SK-N-SH treated with all-trans-retinoic acid at 6 μM for 48 hours (cell line): ENCODE data around the gene OR2V1.

Source experiments
- ATAC-seq: fragments of 200-7000 bp; cut with Tn5 transposase; 3 replicates; pipeline ENCODE4 v1.9.1; 2020; ENCODE audit warnings: mild to moderate bottlenecking, moderate library complexity
- ARNTL ChIP-seq: fragments of 450-650 bp; formaldehyde crosslinking; IDR thresholded peaks from 2 replicates; pipeline ENCODE4 v1.5.0; 2020; ENCODE audit warnings: low read depth, mild to moderate bottlenecking, moderate library complexity, borderline replicate concordance
- BACH2 ChIP-seq: fragments of 250-450 bp; sonication (Bioruptor Pico); IDR thresholded peaks from 2 replicates; pipeline ENCODE4 v1.9.0; 2021; ENCODE audit warnings: mild to moderate bottlenecking, borderline replicate concordance
- CSDC2 ChIP-seq: fragments of 250-450 bp; sonication (Bioruptor Pico); IDR thresholded peaks from 2 replicates; pipeline ENCODE4 v1.5.0; 2020; ENCODE audit warnings: mild to moderate bottlenecking, moderate library complexity
- ESRRG ChIP-seq: fragments of 250-450 bp; sonication (Bioruptor Pico); IDR thresholded peaks from 2 replicates; pipeline ENCODE4 v1.6.1; 2021; ENCODE audit warnings: mild to moderate bottlenecking
- GLIS3 ChIP-seq: fragments of 250-450 bp; sonication (Bioruptor Pico); IDR thresholded peaks from 2 replicates; pipeline ENCODE4 v1.5.0; 2020; ENCODE audit warnings: mild to moderate bottlenecking, moderate library complexity
- OSR1 ChIP-seq: fragments of 250-450 bp; sonication (Bioruptor Pico); IDR thresholded peaks from 2 replicates; pipeline ENCODE4 v1.8.0; 2022; ENCODE audit warnings: moderate library complexity, mild to moderate bottlenecking, inconsistent platforms
- PATZ1 ChIP-seq: fragments of 250-450 bp; sonication (Bioruptor Pico); IDR thresholded peaks from 2 replicates; pipeline ENCODE4 v1.8.0; 2020; ENCODE audit warnings: mild to moderate bottlenecking, moderate library complexity, borderline replicate concordance
- PPARA ChIP-seq: fragments of 250-450 bp; sonication (Bioruptor Pico); IDR thresholded peaks from 2 replicates; pipeline ENCODE4 v1.5.0; 2020; ENCODE audit warnings: mild to moderate bottlenecking, borderline replicate concordance
- RARB ChIP-seq: fragments of 250-450 bp; sonication (Bioruptor Pico); IDR thresholded peaks from 2 replicates; pipeline ENCODE4 v1.8.0; 2021; ENCODE audit warnings: mild to moderate bottlenecking, moderate library complexity
- SNAI2 ChIP-seq: fragments of 250-450 bp; sonication (Bioruptor Pico); IDR thresholded peaks from 2 replicates; pipeline ENCODE4 v1.5.0; 2020; ENCODE audit warnings: mild to moderate bottlenecking, moderate library complexity
- TCF4 ChIP-seq: fragments of 250-450 bp; sonication (Bioruptor Pico); IDR thresholded peaks from 2 replicates; pipeline ENCODE4 v1.8.0; 2021; ENCODE audit warnings: mild to moderate bottlenecking, moderate library complexity, borderline replicate concordance
- TOX ChIP-seq: fragments of 250-450 bp; sonication (Bioruptor Pico); IDR thresholded peaks from 2 replicates; pipeline ENCODE4 v1.8.0; 2021; ENCODE audit warnings: mild to moderate bottlenecking, moderate library complexity, borderline replicate concordance
- TSHZ2 ChIP-seq: fragments of 250-450 bp; sonication (Bioruptor Pico); IDR thresholded peaks from 2 replicates; pipeline ENCODE4 v1.5.0; 2020; ENCODE audit warnings: mild to moderate bottlenecking, moderate library complexity
- ZC3H10 ChIP-seq: fragments of 250-450 bp; sonication (Bioruptor Pico); IDR thresholded peaks from 2 replicates; pipeline ENCODE4 v1.5.1; 2021; ENCODE audit warnings: mild to moderate bottlenecking, moderate library complexity
- ZFP3 ChIP-seq: fragments of 250-450 bp; sonication (Bioruptor Pico); IDR thresholded peaks from 2 replicates; pipeline ENCODE4 v1.5.0; 2020; ENCODE audit warnings: mild to moderate bottlenecking, moderate library complexity
- ZFP30 ChIP-seq: fragments of 450-650 bp; formaldehyde crosslinking; IDR thresholded peaks from 2 replicates; pipeline ENCODE4 v1.5.0; 2022; ENCODE audit warnings: mild to moderate bottlenecking, moderate library complexity
- ZNF565 ChIP-seq: fragments of 450-650 bp; formaldehyde crosslinking; conservative IDR thresholded peaks from 2 replicates; pipeline ENCODE4 v1.5.0; 2020; ENCODE audit warnings: low read depth, mild to moderate bottlenecking, moderate library complexity
- ZNF70 ChIP-seq: fragments of 450-650 bp; formaldehyde crosslinking; IDR thresholded peaks from 2 replicates; pipeline ENCODE4 v1.5.0; 2020; ENCODE audit warnings: mild to moderate bottlenecking, moderate library complexity
- ZNF8 ChIP-seq: fragments of 450-650 bp; formaldehyde crosslinking; IDR thresholded peaks from 2 replicates; pipeline ENCODE4 v1.5.0; 2020; ENCODE audit warnings: mild to moderate bottlenecking, moderate library complexity
- TF ChIP-seq, protein P1 (sequence below): fragments of 250-450 bp; sonication (Bioruptor Pico); IDR thresholded peaks from 2 replicates; pipeline ENCODE4 v1.5.1; 2020; ENCODE audit warnings: low read depth, mild to moderate bottlenecking, moderate library complexity
- TF ChIP-seq, protein P2 (sequence below): fragments of 250-450 bp; sonication (Bioruptor Pico); IDR thresholded peaks from 2 replicates; pipeline ENCODE4 v1.8.0; 2021; ENCODE audit warnings: low read depth, mild to moderate bottlenecking, moderate library complexity, borderline replicate concordance

OR2V1 gene

DNA sequence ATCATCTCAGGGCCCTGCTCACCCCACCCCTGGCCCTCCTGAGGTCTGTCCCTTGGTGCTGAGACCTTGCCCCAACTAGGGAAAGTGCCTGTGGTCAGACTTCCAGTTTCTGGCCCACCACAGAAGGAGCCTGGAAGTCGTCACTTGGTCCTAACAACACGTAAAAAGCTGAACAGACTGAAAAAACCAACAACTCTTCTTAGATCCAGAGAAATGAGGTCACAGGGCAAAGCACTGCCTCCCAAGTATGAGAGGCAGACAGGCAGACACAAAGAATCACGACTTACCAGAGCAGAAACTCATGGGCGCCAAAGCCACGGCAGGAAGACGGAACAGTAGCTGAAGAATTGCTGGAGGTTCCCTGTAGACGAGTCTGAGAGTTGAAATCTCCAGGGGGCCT, 38.5 kb downstream of the OR2V1 start:
- no peak for ATAC-seq
- no peak for TF ChIP-seq ZNF70
- no peak for TF ChIP-seq OSR1 (CRISPR knock-in tag)
- no peak for TF ChIP-seq ARNTL
- TF ChIP-seq, protein P1, sequence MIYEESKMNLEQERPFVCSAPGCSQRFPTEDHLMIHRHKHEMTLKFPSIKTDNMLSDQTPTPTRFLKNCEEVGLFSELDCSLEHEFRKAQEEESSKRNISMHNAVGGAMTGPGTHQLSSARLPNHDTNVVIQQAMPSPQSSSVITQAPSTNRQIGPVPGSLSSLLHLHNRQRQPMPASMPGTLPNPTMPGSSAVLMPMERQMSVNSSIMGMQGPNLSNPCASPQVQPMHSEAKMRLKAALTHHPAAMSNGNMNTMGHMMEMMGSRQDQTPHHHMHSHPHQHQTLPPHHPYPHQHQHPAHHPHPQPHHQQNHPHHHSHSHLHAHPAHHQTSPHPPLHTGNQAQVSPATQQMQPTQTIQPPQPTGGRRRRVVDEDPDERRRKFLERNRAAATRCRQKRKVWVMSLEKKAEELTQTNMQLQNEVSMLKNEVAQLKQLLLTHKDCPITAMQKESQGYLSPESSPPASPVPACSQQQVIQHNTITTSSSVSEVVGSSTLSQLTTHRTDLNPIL (CRISPR knock-in tag): no peak
- no peak for TF ChIP-seq TOX (CRISPR knock-in tag)
- TF ChIP-seq RARB: no peak
- TF ChIP-seq ZFP3 (CRISPR knock-in tag): no peak
- no peak for TF ChIP-seq PPARA
- TF ChIP-seq CSDC2: no peak
- TF ChIP-seq ZNF565 (CRISPR knock-in tag): no peak

GRCh38 chr5:181088289-181088688, 42.7 kb downstream of the OR2V1 start:
- peak; percentile 65 for ATAC-seq
- no peak for TF ChIP-seq GLIS3 (CRISPR knock-in tag)
- TF ChIP-seq, protein P2, sequence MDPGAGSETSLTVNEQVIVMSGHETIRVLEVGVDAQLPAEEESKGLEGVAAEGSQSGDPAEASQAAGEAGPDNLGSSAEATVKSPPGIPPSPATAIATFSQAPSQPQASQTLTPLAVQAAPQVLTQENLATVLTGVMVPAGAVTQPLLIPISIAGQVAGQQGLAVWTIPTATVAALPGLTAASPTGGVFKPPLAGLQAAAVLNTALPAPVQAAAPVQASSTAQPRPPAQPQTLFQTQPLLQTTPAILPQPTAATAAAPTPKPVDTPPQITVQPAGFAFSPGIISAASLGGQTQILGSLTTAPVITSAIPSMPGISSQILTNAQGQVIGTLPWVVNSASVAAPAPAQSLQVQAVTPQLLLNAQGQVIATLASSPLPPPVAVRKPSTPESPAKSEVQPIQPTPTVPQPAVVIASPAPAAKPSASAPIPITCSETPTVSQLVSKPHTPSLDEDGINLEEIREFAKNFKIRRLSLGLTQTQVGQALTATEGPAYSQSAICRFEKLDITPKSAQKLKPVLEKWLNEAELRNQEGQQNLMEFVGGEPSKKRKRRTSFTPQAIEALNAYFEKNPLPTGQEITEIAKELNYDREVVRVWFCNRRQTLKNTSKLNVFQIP (CRISPR knock-in tag): no peak

DNA sequence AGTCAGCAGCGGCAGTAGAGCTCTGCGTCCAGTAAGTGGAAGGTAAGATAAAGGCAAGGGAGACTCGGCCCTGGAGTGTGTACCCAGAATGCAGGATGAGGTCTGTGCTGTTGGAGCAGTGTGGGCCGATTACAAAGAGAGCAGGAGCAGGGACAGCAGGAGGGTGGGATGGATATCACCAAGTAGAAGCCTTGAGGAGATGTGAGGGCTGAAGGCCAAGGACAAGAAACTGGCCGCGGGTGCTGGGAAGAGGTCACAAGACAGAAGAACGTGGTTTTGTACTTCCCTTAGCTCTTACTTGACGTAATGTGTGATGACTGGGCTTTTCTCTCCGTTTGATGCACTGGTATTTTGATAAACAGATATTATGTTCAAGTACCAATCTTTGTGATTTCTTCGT, 43.7 kb downstream of the OR2V1 start:
- ATAC-seq: no peak
- no peak for TF ChIP-seq PATZ1 (CRISPR knock-in tag)
- TF ChIP-seq ZNF8: no peak
- TF ChIP-seq ZNF70: no peak
- TF ChIP-seq ESRRG (CRISPR knock-in tag): no peak
- TF ChIP-seq CSDC2: no peak
- TF ChIP-seq, protein P2 (CRISPR knock-in tag): no peak
- no peak for TF ChIP-seq TCF4 (CRISPR knock-in tag)
- no peak for TF ChIP-seq ZNF565 (CRISPR knock-in tag)
- TF ChIP-seq ARNTL: no peak
- no peak for TF ChIP-seq BACH2 (CRISPR knock-in tag)
- TF ChIP-seq ZFP3 (CRISPR knock-in tag): no peak
- no peak for TF ChIP-seq TSHZ2 (CRISPR knock-in tag)
- no peak for TF ChIP-seq ZC3H10 (CRISPR knock-in tag)
- TF ChIP-seq RARB: no peak
- no peak for TF ChIP-seq GLIS3 (CRISPR knock-in tag)
- TF ChIP-seq SNAI2 (CRISPR knock-in tag): no peak
- TF ChIP-seq OSR1 (CRISPR knock-in tag): no peak
- no peak for TF ChIP-seq PPARA
- TF ChIP-seq, protein P1 (CRISPR knock-in tag): no peak
- no peak for TF ChIP-seq ZFP30 (CRISPR knock-in tag)
